ENCODE data around the gene RGCC. TPM values are rescaled to one million over a fixed set of nuclear protein-coding genes. Genes with fewer than 3 reads are reported as not detected.

The RGCC gene
- total RNA-seq, 1 experiment from 2014 or later = not detected

DNA sequence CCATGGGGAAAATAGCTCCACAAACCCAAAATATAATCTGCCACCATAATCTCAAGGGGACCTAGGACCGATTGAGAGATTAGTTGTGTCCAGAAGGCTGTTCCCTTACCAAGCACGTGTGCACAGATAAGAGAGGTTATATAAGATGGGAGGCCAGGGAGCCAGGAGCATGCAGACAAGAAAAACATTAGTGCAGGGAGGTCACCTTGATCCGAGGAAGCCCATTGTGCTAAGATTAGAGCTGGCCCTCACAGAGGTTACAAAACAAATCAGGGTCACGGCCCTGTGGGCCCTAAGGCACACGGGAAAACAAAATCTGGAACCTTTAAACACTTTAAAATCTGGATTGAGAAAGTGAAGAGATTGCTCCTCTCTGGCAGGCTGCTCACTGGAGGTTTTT is 37.7 kb downstream of the RGCC start:
- Mint-ChIP-seq H3K27me3 (ENCODE audit: low read depth) (no peaks in the 10 kb centered on the region; the same call in 1 of the 2 replicates), H3K27ac (no peak overlapping the region), H3K4me3 (no peak overlapping the region), H3K4me1 (peaks cover 0 to 5% of the 10 kb centered on the region in 2 experiments; a peak in 1 of 4 replicates), H3K9me3 (no peaks in the 10 kb centered on the region), H3K36me3 (ENCODE audit: insufficient read depth in 1 of 3, low read depth in 3 of 3) (no peaks in the 10 kb centered on the region)
- H3K23ac ChIP-seq (ENCODE audit: insufficient read length, low read depth, low read length) = no peak overlapping the region
- no peak overlapping the region for H2AFZ ChIP-seq (ENCODE audit: low read length)
- H2BK15ac ChIP-seq (ENCODE audit: low read depth, low read length) = no peak overlapping the region
- H3K4ac ChIP-seq (ENCODE audit: low read depth, low read length) = no peak overlapping the region
- no peak overlapping the region for H4K91ac ChIP-seq (ENCODE audit: insufficient read length, low read depth, low read length)
- no peak overlapping the region for H3K27ac ChIP-seq (ENCODE audit: insufficient read length, low read depth, low read length)
- no peaks in the 10 kb centered on the region for H3K9me3 ChIP-seq (ENCODE audit: control insufficient read depth, low read depth, low read length)
- no peaks in the 10 kb centered on the region for H3K79me1 ChIP-seq (ENCODE audit: insufficient read depth, low read depth, low read length, poor library complexity, severe bottlenecking)
- no peak overlapping the region for H3K18ac ChIP-seq (ENCODE audit: insufficient read length, low read depth, low read length)
- no peak overlapping the region for H4K8ac ChIP-seq (replicated peaks; ENCODE audit: insufficient read length, low read depth, low read length)
- no peak overlapping the region for H3K9ac ChIP-seq (ENCODE audit: extremely low read depth, insufficient read length, low read length)
- H2BK5ac ChIP-seq (ENCODE audit: insufficient read length, low read length) = no peak overlapping the region
- H3K14ac ChIP-seq (ENCODE audit: insufficient read depth, low read length) = no peak overlapping the region
- H2BK120ac ChIP-seq (ENCODE audit: low read depth, low read length, poor library complexity, severe bottlenecking) = no peak overlapping the region
- H2AK5ac ChIP-seq (ENCODE audit: insufficient read length, low read length) = no peak overlapping the region
- H3K23me2 ChIP-seq (ENCODE audit: insufficient read length, low read depth, low read length, poor library complexity, severe bottlenecking) = no peaks in the 10 kb centered on the region
- H4K5ac ChIP-seq (ENCODE audit: insufficient read length, low read depth, low read length) = no peak overlapping the region
- no peak overlapping the region for H2BK20ac ChIP-seq (ENCODE audit: low read depth, low read length, poor library complexity, severe bottlenecking)
- no peaks in the 10 kb centered on the region for H4K20me1 ChIP-seq (ENCODE audit: control insufficient read depth, insufficient read depth, insufficient read length)
- no peak overlapping the region for H2BK12ac ChIP-seq (ENCODE audit: insufficient read length, low read depth, low read length)
- no peaks in the 10 kb centered on the region for H3K4me1 ChIP-seq (ENCODE audit: insufficient read depth, low read length)
- no peak overlapping the region for H3K56ac ChIP-seq (ENCODE audit: insufficient read length, low read depth, low read length)
- TF ChIP-seq, protein P1, sequence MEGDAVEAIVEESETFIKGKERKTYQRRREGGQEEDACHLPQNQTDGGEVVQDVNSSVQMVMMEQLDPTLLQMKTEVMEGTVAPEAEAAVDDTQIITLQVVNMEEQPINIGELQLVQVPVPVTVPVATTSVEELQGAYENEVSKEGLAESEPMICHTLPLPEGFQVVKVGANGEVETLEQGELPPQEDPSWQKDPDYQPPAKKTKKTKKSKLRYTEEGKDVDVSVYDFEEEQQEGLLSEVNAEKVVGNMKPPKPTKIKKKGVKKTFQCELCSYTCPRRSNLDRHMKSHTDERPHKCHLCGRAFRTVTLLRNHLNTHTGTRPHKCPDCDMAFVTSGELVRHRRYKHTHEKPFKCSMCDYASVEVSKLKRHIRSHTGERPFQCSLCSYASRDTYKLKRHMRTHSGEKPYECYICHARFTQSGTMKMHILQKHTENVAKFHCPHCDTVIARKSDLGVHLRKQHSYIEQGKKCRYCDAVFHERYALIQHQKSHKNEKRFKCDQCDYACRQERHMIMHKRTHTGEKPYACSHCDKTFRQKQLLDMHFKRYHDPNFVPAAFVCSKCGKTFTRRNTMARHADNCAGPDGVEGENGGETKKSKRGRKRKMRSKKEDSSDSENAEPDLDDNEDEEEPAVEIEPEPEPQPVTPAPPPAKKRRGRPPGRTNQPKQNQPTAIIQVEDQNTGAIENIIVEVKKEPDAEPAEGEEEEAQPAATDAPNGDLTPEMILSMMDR (conservative IDR thresholded peaks at IDR 0.05) = no peak
- WGBS (ENCODE audit: extremely low coverage, insufficient read length, low lambda C conversion rate) = no CpG with 5 or more reads among the region's 5 CpGs
- H3T11ph ChIP-seq (ENCODE audit: low read length) = no peak overlapping the region
- H3K79me2 ChIP-seq (ENCODE audit: insufficient read depth, low read length) = no peaks in the 10 kb centered on the region
- no peak for DNase-seq
- no peaks in the 10 kb centered on the region for H3K27me3 ChIP-seq (ENCODE audit: insufficient read depth, low read length)
- no peak overlapping the region for H3K4me2 ChIP-seq (ENCODE audit: insufficient read depth, insufficient read length, low read length)

Measured in H9 (cell line).